ENCODE measurements around the gene IGF2. TPM values are rescaled to one million over a fixed set of nuclear protein-coding genes. Genes with fewer than 3 reads are reported as not detected.

IGF2 gene
- total RNA-seq, 1 donor from 2014 or later: 8.8 TPM

GRCh38 chr11:2143799-2144543 lies 4.8 kb upstream of the IGF2 start:
- no peaks in the 10 kb centered on the region for H3K9me3 ChIP-seq
- TF ChIP-seq, protein P1, sequence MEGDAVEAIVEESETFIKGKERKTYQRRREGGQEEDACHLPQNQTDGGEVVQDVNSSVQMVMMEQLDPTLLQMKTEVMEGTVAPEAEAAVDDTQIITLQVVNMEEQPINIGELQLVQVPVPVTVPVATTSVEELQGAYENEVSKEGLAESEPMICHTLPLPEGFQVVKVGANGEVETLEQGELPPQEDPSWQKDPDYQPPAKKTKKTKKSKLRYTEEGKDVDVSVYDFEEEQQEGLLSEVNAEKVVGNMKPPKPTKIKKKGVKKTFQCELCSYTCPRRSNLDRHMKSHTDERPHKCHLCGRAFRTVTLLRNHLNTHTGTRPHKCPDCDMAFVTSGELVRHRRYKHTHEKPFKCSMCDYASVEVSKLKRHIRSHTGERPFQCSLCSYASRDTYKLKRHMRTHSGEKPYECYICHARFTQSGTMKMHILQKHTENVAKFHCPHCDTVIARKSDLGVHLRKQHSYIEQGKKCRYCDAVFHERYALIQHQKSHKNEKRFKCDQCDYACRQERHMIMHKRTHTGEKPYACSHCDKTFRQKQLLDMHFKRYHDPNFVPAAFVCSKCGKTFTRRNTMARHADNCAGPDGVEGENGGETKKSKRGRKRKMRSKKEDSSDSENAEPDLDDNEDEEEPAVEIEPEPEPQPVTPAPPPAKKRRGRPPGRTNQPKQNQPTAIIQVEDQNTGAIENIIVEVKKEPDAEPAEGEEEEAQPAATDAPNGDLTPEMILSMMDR (IDR thresholded peaks at IDR 0.05): no peak
- DNase-seq (no peak), ATAC-seq (no peak)
- H3K36me3 ChIP-seq: no peaks in the 10 kb centered on the region
- H3K27me3 ChIP-seq: peaks cover 90% of the 10 kb centered on the region
- intact Hi-C loops (cut with DNase I): no loop called here
- no peak overlapping the region for H3K27ac ChIP-seq
- no peaks in the 10 kb centered on the region for H3K4me1 ChIP-seq
- no peak overlapping the region for H3K4me3 ChIP-seq

GRCh38 chr11:2143477-2143798 lies 4.2 kb upstream of the IGF2 start:
- Histone ChIP-seq H3K27me3 (peaks cover 86% of the 10 kb centered on the region), H3K4me1 (no peaks in the 10 kb centered on the region), H3K4me3 (no peak overlapping the region), H3K9me3 (no peaks in the 10 kb centered on the region), H3K27ac (no peak overlapping the region), H3K36me3 (no peaks in the 10 kb centered on the region)
- intact Hi-C loops (cut with DNase I): no loop called here
- DNase-seq (no peak), ATAC-seq (no peak)
- TF ChIP-seq, protein P1 (IDR thresholded peaks at IDR 0.05): no peak

- no peak for DNase-seq
- ATAC-seq: no peak
- no peaks in the 10 kb centered on the region for H3K36me3 ChIP-seq
- no peak overlapping the region for H3K4me3 ChIP-seq
- H3K9me3 ChIP-seq: no peaks in the 10 kb centered on the region
- TF ChIP-seq, protein P1 (IDR thresholded peaks at IDR 0.05): no peak
- intact Hi-C loops (cut with DNase I): no loop called here
- no peak overlapping the region for H3K27ac ChIP-seq
- H3K27me3 ChIP-seq: peaks cover 80% of the 10 kb centered on the region
- H3K4me1 ChIP-seq: peaks cover under 1% of the 10 kb centered on the region
Observed at GRCh38 chr11:2142762-2143202, 3.6 kb upstream of the IGF2 start.

GRCh38 chr11:2142300-2142759 lies 3.1 kb upstream of the IGF2 start:
- Histone ChIP-seq H3K4me1 (peaks cover 5% of the 10 kb centered on the region), H3K9me3 (no peaks in the 10 kb centered on the region), H3K27me3 (peaks cover 80% of the 10 kb centered on the region), H3K36me3 (no peaks in the 10 kb centered on the region), H3K4me3 (no peak overlapping the region), H3K27ac (no peak overlapping the region)
- no peak for ATAC-seq
- DNase-seq: no peak
- TF ChIP-seq, protein P1 (IDR thresholded peaks at IDR 0.05): no peak
- intact Hi-C loops (cut with DNase I): no loop called here

GRCh38 chr11:2140411-2141400 lies 1.5 kb upstream of the IGF2 start:
- no peak overlapping the region for H3K27ac ChIP-seq
- ATAC-seq (no peak), DNase-seq (no peak)
- no peaks in the 10 kb centered on the region for H3K9me3 ChIP-seq
- TF ChIP-seq, protein P1 (IDR thresholded peaks at IDR 0.05): no peak
- peaks cover 7% of the 10 kb centered on the region for H3K4me1 ChIP-seq
- H3K36me3 ChIP-seq: no peaks in the 10 kb centered on the region
- H3K4me3 ChIP-seq: no peak overlapping the region
- intact Hi-C loops (cut with DNase I): no loop called here
- peaks cover 79% of the 10 kb centered on the region for H3K27me3 ChIP-seq
